Left ventricle myocardium superior (tissue), 1 donor: ENCODE results near the gene TTN. TPM values are rescaled to one million over a fixed set of nuclear protein-coding genes. Genes with fewer than 3 reads are reported as not detected.

Source experiments
- ATAC-seq: fragments of 200-7000 bp; cut with Tn5 transposase; one replicate; pipeline ENCODE4 v1.9.1; 2020; ENCODE audit warnings: mild to moderate bottlenecking, moderate library complexity
- DNase-seq: peaks from one replicate; pipeline ENCODE4 v3.0.0-alpha.2; 2020
- intact Hi-C: fragments of 100-400 bp; cut with micrococcal nuclease; formaldehyde crosslinking; loops from one replicate; pipeline ENCODE4 v1.11.0; 2022
- total RNA-seq: library from RNA; stranded (reverse); fragmentation: NEBNext Ultra II Directional; extraction: Animal tissue kit (Norgen Biotek cat#: 25700); gene quantifications from one replicate; pipeline ENCODE4 v1.2.1, GENCODE V29; 2021
- donor health status: DM: no; HTN: yes; CAD: no; lungs with severe emphysema.

Gene TTN
- total RNA-seq, 1 donor from 2014 or later = 3,610 TPM

DNA sequence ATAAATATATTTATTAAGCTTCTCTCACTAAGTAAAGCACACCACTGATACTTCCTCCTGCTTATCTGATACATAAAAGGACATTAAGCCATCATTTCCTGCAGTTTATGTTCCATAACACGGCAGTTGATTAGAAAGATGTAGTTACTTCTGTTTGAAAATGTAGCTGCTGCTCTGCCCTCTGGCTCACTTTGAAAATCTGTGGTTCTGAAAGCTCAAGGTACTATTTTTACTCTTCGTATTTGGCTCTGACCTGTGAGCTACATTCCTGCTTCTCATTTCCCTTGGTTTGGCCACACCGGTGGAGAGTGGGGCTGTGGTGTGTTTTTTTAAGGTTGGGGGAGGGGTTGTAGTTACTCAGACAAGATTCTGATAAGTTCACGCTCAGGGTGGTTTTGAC is 12.8 kb upstream of the TTN start:
- DNase-seq (no peak), ATAC-seq (peak; percentile 91)
- intact Hi-C loops = no loop called here

DNA sequence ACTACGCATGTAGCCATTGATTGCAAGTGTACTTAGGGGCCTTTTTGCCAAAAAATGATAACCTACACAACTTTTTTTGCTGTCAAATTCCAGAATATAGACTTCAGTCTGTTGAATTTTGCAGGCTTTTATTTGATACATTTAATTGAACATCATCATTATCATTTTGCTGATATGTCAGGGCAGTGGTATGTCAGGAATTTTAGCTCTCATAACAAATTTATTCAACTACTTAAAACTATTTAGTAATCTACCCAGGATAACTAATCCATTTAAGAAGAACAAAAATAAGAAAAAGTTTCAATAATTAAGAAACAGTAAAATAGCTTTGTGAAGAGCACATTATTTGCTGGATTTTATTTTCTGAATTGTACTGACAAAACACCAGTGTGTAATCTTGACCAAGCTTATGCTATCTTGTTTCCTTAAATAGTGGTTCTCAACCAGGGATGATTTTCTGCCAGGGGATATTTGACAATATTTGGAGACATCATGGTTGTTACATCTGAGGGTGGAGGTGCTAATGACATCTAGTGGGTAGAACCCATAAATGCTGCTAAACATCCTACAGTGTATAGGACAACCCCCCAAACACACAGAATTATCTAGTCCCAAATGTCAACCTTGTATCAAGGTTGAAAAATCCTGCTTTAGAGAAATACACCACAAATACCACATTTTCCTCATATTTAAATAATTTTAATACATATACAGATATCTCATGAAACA is 12.1 kb upstream of the TTN start:
- ATAC-seq = peak; percentile 79
- intact Hi-C loops = no loop called here
- no peak for DNase-seq

DNA sequence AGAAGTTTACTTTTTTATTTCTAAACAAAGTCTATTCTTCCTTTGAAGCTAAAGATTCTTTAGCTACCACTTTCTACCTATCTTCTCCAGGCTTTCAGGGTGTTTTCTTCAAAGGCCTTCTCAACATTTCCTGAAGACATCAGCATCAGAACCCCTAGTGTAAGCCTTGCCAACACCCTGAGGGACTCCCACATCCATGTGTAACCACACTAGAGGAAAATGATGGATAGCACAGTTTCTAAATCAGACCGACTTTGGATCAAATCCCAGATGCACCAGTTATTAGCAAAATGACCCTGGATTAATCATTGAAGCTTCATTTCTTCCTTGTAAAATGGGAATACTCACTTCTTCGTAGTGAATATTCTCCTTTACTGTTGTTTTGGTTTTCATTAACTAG is 4.7 kb upstream of the TTN start:
- DNase-seq = no peak
- intact Hi-C loops = no loop called here

DNA sequence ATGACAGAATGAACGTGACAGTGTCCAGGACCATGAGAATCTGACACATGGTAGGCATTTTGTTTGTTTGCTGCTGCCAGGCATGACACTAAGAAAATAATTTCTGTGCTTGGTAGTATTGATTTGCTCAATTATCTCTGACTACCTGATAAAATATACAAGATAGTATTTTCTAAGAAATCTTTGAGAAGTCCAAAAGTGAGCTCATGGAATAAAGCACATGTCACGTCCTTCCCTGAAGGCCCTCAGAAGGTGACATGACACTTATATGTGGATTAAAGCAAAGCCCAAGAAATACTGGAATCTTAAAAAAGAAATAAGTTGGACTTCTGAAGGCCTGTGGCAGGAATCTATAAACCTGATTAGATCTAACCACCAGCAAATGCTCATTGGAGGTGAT is 3.8 kb upstream of the TTN start:
- intact Hi-C loops = no loop called here
- no peak for DNase-seq
- no peak for ATAC-seq

More for the DNA sequence above, 4.7 kb upstream of the TTN start:
- no peak for ATAC-seq

DNA sequence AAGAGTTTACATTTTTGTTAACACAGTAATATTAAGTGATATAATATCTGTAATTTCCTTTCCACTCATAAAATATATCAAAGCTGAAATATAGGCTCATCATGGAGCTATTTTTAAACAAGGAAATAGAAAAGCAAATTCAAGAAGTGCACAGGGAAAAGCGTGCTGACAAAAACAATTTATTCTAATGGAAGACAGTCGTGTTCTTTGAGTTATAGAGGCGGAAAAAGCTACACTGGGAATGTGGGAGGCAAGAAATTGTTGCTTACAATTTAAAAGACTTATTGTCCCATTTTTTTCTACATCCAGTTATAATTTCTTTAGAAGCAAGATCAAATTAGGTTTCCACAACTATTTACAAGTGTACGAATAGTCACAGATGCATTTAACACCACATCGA is 3.2 kb upstream of the TTN start:
- intact Hi-C loops = no loop called here
- ATAC-seq (no peak), DNase-seq (no peak)

DNA sequence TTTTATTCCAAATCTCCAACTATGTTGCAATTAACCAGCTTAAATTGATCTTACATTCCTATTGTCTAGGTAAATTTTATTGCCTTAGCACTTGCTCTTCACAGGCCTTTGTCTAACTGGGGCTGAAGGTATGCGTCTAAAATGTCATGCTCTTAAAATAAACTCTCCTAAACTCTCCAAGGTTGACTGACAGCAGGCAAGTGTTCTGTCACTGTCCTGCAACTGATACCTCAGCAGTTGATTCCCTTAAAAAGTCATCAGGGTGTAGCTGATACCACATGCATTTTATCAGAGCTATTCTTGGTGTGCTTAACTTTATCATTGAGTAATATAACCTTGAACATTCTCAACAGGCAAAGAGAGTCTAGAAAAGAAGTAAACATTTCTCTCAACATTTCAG is 680 bp downstream of the TTN start:
- ATAC-seq (peak; percentile 81), DNase-seq (no peak)
- intact Hi-C loops = loop anchor here (10.0 kb wide), 1 partner anchor 48 kb away; no protein-coding TSS in a partner anchor

DNA sequence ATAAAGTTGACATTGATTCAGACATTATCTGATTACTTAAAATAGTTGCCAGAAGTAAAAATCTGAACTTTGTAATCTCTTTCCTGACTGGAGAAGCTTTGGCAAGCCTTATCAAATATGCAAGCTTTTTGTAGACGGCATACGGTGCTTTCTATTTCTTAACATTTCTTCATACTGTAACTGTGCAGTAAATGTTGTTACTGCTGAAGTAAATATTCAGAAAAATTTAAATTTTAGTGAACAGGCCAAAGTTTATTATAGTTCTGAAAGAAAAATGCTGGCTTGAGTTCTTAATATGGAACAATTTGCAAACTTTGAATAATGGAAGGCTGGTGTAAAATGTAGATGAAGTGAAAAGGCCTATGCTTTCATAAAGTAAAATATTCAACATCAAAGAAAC is 1.8 kb downstream of the TTN start:
- DNase-seq (no peak), ATAC-seq (no peak)
- intact Hi-C loops = loop anchor here (10.0 kb wide), 1 partner anchor 49 kb away; no protein-coding TSS in a partner anchor

DNA sequence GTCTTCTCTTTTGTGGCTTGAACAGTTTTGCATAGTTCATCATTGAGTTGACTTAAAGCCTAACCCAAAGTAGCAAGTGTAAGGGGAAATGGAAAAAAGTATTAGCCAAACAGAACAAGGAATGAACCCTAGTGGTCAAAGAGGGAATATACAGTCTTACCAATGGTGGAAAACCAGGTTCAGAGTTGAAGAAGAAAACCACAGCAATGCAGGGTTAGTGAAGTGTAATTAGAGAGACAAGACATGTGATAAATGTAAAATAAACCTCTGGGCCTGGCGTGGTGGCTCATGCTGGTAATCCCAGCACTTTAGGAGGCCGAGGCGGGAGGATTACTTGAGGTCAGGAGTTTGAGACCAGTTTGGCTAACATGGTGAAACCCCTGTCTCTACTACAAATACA is 2.4 kb downstream of the TTN start:
- ATAC-seq (no peak), DNase-seq (no peak)
- intact Hi-C loops = loop anchor here (10.0 kb wide), 1 partner anchor 50 kb away; no protein-coding TSS in a partner anchor

DNA sequence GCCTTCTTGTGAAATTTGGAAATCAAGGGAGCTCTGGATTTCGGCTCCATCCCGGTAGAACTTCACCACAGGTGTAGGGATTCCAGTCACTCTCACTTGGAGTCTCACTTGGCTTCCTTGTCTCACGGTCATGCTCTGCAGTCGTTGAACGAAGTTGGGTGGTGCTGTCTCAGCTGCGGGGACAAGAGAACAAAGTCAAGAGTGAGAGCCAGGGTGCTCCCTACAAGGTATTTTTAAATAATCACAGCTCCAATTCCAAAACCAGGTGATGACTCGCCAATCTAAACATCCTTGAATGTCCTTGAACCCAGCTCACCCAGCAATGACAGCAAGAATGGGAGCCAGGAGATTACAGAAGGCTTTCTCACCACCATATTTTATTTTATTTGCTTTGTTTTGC is 6.7 kb downstream of the TTN start:
- peak; percentile 72 for ATAC-seq
- intact Hi-C loops = loop anchor here (10.0 kb wide), 1 partner anchor 54 kb away; no protein-coding TSS in a partner anchor
- no peak for DNase-seq

DNA sequence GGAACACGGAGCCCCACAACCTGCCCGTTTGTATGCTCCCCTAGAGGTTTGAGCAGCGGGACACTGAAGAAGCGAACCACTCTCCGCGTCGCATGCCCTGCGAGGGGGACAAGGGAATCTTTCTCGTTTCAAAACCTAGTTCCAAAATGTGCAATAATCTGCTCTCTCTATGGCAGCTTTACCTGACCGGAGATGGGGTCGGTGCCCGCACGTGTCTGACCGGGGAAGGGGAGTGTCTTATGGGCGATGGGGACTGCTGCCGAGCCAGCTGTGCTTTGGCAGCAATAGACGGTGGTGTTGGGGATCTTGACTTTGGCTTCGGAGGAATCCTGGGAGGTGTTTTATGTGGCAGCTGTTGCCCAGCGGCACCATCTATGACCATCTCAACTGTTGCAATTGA is 7.9 kb downstream of the TTN start:
- intact Hi-C loops = loop anchor here (5.0 kb wide), 1 partner anchor 113 kb away; no protein-coding TSS in a partner anchor

DNA sequence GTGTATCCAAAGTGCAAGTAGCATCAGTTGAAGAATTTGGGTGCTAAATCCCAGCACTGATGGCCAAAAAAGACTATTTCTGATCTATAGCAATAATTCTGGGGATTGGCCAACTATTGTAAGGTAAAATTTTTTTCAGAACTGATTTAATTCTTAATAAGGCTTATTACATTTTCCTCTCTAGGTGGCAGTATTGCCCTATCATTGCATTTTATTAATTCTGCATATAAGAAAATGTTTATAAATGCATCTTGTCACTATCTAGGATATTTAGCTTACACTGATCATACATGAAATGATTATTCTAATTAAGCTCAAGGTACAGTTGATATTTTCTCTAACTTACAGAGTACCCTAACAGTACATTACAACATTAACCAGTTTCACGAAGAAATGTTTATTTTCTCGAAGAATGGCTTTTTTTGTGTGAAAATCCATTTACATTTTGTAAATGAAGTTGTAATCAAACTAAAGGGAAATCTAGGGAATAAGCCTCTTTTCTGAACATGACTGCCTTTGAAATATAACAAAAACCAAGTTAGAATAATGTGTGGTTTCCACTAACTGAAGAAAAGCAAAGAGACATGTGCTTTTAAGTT is 11.0 kb downstream of the TTN start:
- ATAC-seq (no peak), DNase-seq (no peak)
- intact Hi-C loops = loop anchor here (5.0 kb wide), 1 partner anchor 116 kb away; no protein-coding TSS in a partner anchor

More for the DNA sequence above, 7.9 kb downstream of the TTN start:
- no peak for DNase-seq
- ATAC-seq = peak; percentile 1

DNA sequence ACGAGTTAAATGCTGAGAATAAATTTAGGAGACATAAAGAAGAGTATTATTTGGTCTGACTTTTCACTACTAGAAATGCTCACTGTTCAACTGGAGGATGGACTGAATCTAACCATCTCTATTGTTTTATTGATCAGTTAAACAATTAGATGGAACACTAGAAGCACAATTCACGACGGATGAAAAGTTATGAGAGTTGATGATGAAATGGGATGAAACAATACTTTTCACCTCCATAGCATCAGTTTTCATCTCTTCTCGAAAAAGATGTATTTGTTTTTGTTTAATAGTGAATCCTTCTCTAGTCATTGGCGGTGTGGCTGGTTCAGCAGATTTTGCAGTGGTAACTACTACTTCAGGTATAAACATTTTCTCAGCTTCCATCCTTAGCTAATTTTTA is 19.3 kb downstream of the TTN start:
- intact Hi-C loops = no loop called here
- no peak for ATAC-seq
- no peak for DNase-seq

DNA sequence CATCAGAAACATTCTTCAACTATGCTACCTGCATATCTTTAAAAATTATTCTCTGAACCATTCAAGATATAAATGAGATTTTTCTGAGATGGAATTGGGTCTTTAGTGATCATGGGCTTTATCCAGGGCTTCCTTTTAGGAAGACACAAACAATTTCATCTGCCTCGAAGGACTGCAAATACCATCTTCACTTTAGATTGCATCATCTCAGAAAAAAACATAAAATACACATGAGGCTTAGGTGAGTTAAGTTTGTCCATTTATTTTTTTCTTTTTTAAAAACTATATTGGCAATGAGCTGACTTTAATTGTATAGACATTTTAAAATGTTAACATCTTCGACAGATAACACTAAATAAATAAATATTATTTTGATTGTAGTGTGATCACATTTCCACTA is 20.1 kb downstream of the TTN start:
- ATAC-seq = no peak
- intact Hi-C loops = no loop called here
- no peak for DNase-seq

DNA sequence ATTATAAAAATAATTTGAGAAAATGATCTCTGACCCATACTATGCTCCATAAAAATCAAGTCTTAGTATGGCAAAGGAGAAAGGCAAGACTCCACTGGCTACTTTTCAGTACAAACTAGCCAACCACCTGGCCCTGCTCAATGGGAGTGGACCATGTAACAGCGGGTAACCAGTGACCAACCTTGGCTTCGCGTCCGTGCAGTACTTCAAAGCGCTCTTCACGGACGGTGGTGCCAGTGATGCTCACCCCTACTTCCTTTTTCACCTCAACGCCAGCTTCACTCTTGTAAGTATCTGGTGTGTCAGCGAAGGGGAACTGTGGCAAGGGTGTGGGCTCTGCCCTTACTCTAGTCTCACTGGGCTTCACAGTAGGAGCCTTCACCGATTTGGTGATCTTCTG is 23.3 kb downstream of the TTN start:
- intact Hi-C loops = no loop called here
- ATAC-seq (peak; percentile 32), DNase-seq (no peak)

DNA sequence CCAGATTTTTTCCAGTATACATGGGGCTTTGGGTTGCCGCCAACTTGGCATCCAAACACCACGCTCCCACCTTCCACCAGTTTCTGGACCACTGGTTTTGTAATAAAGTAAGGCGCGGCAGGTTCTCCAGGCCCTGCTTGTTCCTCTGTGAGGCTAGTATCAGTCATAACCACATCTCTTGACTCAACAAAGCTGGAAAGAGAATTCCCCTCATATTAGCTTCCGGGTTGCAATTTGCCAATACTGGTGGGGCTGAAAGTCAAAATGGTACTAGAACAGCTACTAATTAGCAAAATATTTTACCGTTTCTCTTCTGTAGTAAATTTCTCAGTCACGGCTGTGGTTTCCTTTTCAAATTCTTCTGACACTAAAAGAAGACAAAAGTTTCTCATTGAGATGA is 25.0 kb downstream of the TTN start:
- no peak for ATAC-seq
- intact Hi-C loops = no loop called here

DNA sequence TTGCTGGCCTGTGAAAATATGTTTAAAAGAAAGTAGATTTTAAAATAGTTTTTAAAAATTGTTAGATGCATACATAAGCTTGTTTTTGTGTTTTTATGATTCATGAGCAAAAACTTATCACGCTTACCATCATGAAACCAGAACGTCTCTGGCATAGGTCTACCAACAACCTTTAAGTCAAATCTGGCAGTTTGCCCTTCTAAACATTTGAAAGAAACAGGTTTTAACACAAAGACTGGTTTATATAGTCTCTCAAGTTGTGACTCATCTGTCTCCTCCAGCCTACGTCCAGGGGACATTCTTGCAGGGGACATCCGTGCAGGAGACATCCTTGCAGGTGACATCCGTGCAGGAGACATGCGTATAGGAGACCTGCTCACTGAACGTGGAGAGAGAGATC is 29.6 kb downstream of the TTN start:
- DNase-seq (no peak), ATAC-seq (no peak)
- intact Hi-C loops = no loop called here

More for the DNA sequence above, 25.0 kb downstream of the TTN start:
- no peak for DNase-seq

DNA sequence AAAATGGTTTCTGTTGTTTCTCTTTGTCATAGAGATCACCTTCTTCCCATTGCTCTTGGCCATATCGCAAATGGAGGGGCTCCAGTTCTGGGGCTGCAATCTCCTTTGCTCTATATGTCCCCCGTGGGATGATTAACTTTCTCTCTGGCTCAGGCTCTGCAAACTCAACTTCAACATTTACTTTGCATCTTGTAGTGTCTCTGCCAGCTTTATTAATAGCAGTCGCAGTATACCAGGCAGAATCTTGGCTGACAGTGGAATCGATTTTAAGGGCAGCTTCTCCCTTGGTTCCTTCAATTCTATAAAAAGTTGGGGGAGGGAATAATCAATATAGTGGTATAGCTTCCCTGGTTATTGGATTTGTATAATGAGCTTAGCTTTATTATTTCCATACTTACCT is 30.5 kb downstream of the TTN start:
- no peak for DNase-seq
- peak; percentile 51 for ATAC-seq
- intact Hi-C loops = no loop called here

DNA sequence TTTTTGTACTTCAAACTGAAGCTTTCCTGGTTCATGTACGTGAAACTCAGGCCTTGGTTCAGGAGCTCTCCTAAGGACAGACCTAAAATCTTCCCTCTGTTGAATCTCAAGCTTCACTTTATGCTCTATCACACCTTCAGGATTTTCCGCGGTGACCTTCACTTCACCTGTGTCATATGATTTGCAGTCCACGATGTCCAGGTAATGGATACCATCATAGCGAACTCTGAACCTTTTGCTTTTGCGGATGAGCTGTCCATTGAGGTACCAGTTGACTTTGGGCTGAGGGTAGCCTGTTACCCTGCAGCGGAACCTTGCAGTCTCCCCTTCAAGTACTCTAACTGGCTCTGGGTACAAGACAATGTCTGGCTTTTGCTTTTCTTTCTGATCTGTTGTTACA is 31.2 kb downstream of the TTN start:
- peak; percentile 38 for ATAC-seq
- DNase-seq = no peak

DNA sequence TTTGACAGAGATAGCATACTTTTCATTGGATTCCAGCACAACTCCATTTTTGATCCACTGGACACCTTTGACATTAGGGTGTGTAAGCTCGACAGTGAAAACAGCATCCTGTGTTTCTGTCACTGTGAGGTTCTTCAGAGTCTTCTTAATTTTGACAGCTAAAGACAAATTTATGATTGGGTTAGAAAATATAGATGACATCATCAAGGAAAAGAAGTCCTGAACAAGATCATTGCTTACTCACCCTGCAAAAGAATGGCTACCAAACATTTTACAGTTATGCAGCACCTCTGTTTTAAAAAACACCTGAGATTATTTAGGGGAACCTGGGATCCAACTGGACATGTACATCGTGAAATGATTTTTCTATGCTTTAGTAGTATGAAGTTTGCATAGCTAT is 36.7 kb downstream of the TTN start:
- DNase-seq (no peak), ATAC-seq (no peak)
- intact Hi-C loops = no loop called here

More for the DNA sequence above, 31.2 kb downstream of the TTN start:
- intact Hi-C loops = no loop called here

DNA sequence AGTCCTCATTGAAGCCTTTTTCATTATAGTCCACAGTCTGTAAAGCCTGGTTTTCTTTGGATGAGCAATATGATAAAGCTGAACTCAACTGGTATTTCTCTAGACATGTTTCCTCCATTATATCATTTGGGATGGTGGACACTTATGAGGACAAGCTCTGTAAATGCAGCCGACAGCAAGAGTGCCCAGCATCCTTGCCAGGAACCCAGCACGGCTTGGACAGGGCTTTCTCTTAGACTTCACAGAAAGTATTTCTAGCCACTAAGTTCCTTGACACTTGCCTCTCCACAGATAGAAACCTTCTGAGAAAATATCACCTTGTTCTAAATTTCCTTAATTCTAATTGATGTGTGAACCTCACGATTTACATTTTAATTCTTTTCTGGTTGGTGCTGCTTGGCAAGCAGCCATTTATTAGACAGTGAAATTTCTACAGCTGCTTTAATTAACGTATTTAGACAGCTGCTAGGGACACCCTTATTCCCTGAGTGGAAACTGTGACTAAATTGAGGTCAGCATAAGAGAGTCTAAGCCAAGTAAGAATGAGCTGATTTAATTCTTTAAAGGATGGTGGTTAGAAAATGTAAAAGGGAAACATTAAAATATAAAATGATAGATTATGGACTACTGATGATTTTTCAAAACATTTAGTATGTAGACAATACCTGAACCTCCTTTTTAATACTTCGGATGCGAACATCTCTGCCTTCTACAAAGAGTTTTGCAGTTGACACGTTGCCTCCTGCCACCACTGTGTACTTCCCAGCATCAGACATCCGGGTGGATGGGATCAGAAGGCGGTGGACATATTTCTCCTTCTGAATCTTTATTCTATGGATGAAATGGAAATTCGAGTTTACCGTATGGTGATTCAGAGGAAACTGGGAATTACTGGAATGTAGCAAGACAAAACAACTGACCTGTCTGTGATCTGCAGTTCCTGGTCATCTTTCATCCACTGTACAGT is 39.8 kb downstream of the TTN start:
- DNase-seq = no peak
- intact Hi-C loops = no loop called here
- ATAC-seq = peak; percentile 28
